HG03039 (cell line): ENCODE data around the gene DNAJC3.
A peak's percentile ranks its signal among the peaks of the same experiment; 100 is the strongest.
"Not testable (repeated sequence)": the region's sequence is repeated elsewhere in the genome, so short reads cannot be mapped to it uniquely, and the experiment has no call there.

Experiments
- ATAC-seq: cut with Tn5 transposase; IDR thresholded peaks from one replicate; pipeline ENCODE4 v1.9.1; 2021; ENCODE audit warnings: mild to moderate bottlenecking, moderate library complexity; ENCODE audit not compliant: unreplicated experiment

DNAJC3 gene

GRCh38 chr13:95676762-95677563, at the start of gene DNAJC3:
DNAJC3 (plus strand) TSS chr13:95677139; CDS start chr13:95677256, 117 bp downstream.
- peak; percentile 96 for ATAC-seq

- no peak for ATAC-seq
These were observed 49.3 kb upstream of the DNAJC3 start for GRCh38 chr13:95627590-95627989.

GRCh38 chr13:95628488-95628887, 48.5 kb upstream of the DNAJC3 start:
- no peak for ATAC-seq

GRCh38 chr13:95629071-95629470, 47.9 kb upstream of the DNAJC3 start:
- no peak for ATAC-seq

GRCh38 chr13:95630593-95630992, 46.3 kb upstream of the DNAJC3 start:
- no peak for ATAC-seq

- ATAC-seq, result no peak
These were observed 40.1 kb upstream of the DNAJC3 start for GRCh38 chr13:95636853-95637252.

GRCh38 chr13:95641291-95642027, 35.5 kb upstream of the DNAJC3 start:
- ATAC-seq, result no peak

- ATAC-seq, result no peak
These were observed 34.8 kb upstream of the DNAJC3 start for GRCh38 chr13:95642028-95642621.

GRCh38 chr13:95642999-95643398, 33.9 kb upstream of the DNAJC3 start:
- no peak for ATAC-seq

GRCh38 chr13:95643571-95643935, 33.4 kb upstream of the DNAJC3 start:
- ATAC-seq, result no peak

GRCh38 chr13:95643936-95644598, 32.9 kb upstream of the DNAJC3 start:
- ATAC-seq, result peak; percentile 38

- ATAC-seq, result peak; percentile 72
These were observed 32.3 kb upstream of the DNAJC3 start, which contains the start of gene DZIP1 for GRCh38 chr13:95644601-95645052. DZIP1 (minus strand) TSS chr13:95644706; CDS start chr13:95642029, 2,677 bp downstream.

- ATAC-seq, result no peak
These were observed 29.6 kb upstream of the DNAJC3 start for GRCh38 chr13:95647321-95647720.

GRCh38 chr13:95650696-95651095, 26.2 kb upstream of the DNAJC3 start:
- no peak for ATAC-seq

- no peak for ATAC-seq
These were observed 24.6 kb upstream of the DNAJC3 start for GRCh38 chr13:95652244-95652764.

- no peak for ATAC-seq
These were observed 24.1 kb upstream of the DNAJC3 start for GRCh38 chr13:95652821-95653220.

- no peak for ATAC-seq
These were observed 20.4 kb upstream of the DNAJC3 start for GRCh38 chr13:95656386-95657015.

GRCh38 chr13:95659500-95659899, 17.4 kb upstream of the DNAJC3 start:
- ATAC-seq, result no peak

GRCh38 chr13:95660981-95661581, 15.9 kb upstream of the DNAJC3 start:
- no peak for ATAC-seq

- not testable (repeated sequence) for ATAC-seq
These were observed 9.7 kb upstream of the DNAJC3 start for GRCh38 chr13:95667235-95667634.
